SU-DHL-6 (cell line): ENCODE measurements around the gene HLA-DQA2.

ENCODE experiments used
- H2AFZ ChIP-seq: fragments of 200-600 bp; sonication (generic); 2 replicates; pipeline ENCODE4 v1.6.1; 2014; ENCODE audit warnings: low read depth, mild to moderate bottlenecking, moderate library complexity, mixed read lengths, antibody characterized with exemption, low read length; ENCODE audit not compliant: severe bottlenecking
- H3F3A ChIP-seq: fragments of 200-600 bp; shearing (Covaris generic); 2 replicates; pipeline ENCODE4 v1.6.0; 2016; ENCODE audit warnings: antibody characterized with exemption, mild to moderate bottlenecking; ENCODE audit not compliant: insufficient read depth
- H3K27ac ChIP-seq: fragments of 200-600 bp; sonication (generic); 2 replicates; pipeline ENCODE4 v1.5.1; 2016; ENCODE audit warnings: low read depth, mild to moderate bottlenecking, low read length, moderate library complexity, mixed read lengths
- H3K27me3 ChIP-seq: fragments of 200-600 bp; sonication (generic), shearing (Covaris generic); 2 replicates; pipeline ENCODE4 v1.6.0; 2014; ENCODE audit warnings: mild to moderate bottlenecking, low read length
- H3K36me3 ChIP-seq: fragments of 200-600 bp; sonication (generic); 2 replicates; pipeline ENCODE4 v1.6.1; 2014; ENCODE audit warnings: mild to moderate bottlenecking, low read length, mixed read lengths
- H3K4me2 ChIP-seq: fragments of 300-600, 200-600 bp; shearing (Covaris generic), sonication (generic); 2 replicates; pipeline ENCODE4 v1.6.0; 2014; ENCODE audit warnings: low read length, low read depth, mild to moderate bottlenecking; ENCODE audit not compliant: poor library complexity, severe bottlenecking
- H3K4me3 ChIP-seq: fragments of 200-600 bp; sonication (generic); 2 replicates; pipeline ENCODE4 v1.5.1; 2014; ENCODE audit warnings: antibody characterized with exemption, low read length, mild to moderate bottlenecking, mixed read lengths; ENCODE audit not compliant: insufficient read depth, poor library complexity, severe bottlenecking
- H3K79me2 ChIP-seq: fragments of 200-600 bp; sonication (generic); 2 replicates; pipeline ENCODE4 v1.6.1; 2014; ENCODE audit warnings: mild to moderate bottlenecking, low read length, moderate library complexity; ENCODE audit not compliant: insufficient read depth
- H3K9ac ChIP-seq: fragments of 200-600 bp; sonication (generic); 2 replicates; pipeline ENCODE4 v1.7.0; 2014; ENCODE audit warnings: mild to moderate bottlenecking, low read length
- H3K9me2 ChIP-seq: fragments of 200-600 bp; sonication (generic); replicated peaks from 2 replicates; pipeline ENCODE4 v1.6.1; 2014; ENCODE audit warnings: low read length; ENCODE audit not compliant: insufficient read depth
- H3K9me3 ChIP-seq: fragments of 200-600 bp; sonication (generic); 2 replicates; pipeline ENCODE4 v1.6.1; 2014; ENCODE audit warnings: low read length, mixed read lengths; ENCODE audit not compliant: insufficient read depth
- H4K20me1 ChIP-seq: fragments of 200-600 bp; sonication (generic); 2 replicates; pipeline ENCODE4 v1.6.1; 2014; ENCODE audit warnings: low read depth, mild to moderate bottlenecking, antibody characterized with exemption, low read length, moderate library complexity, mixed read lengths
- CTCF ChIP-seq: fragments of 200-600 bp; sonication (generic); IDR thresholded peaks from one replicate; pipeline ENCODE4 v1.5.1; 2017; ENCODE audit warnings: antibody characterized with exemption, mild to moderate bottlenecking, low read length, moderate library complexity; ENCODE audit not compliant: insufficient read depth, poor library complexity, severe bottlenecking
- EZH2phosphoT487 ChIP-seq: fragments of 200-600 bp; sonication (generic), shearing (Covaris generic); conservative IDR thresholded peaks from 2 replicates; pipeline ENCODE4 v1.6.1; 2018; ENCODE audit warnings: mild to moderate bottlenecking, antibody characterized with exemption, low read length, moderate library complexity, mixed read lengths

Gene HLA-DQA2

GRCh38 chr6:32713241-32713640, 27.9 kb upstream of the HLA-DQA2 start:
- Histone ChIP-seq H2AFZ (no peak overlapping the region), H3K4me3 (no peak overlapping the region), H3K4me2 (no peak overlapping the region), H3K27me3 (no peaks in the 10 kb centered on the region), H3K9me2 (no peaks in the 10 kb centered on the region), H4K20me1 (no peaks in the 10 kb centered on the region), H3K27ac (no peak overlapping the region), H3K9ac (no peak overlapping the region), H3K9me3 (no peaks in the 10 kb centered on the region), H3K79me2 (no peaks in the 10 kb centered on the region), H3K36me3 (no peaks in the 10 kb centered on the region), H3F3A (no peaks in the 10 kb centered on the region)
- TF ChIP-seq CTCF (no peak), EZH2phosphoT487 (no peak)

- no peaks in the 10 kb centered on the region for H3K9me3 ChIP-seq
- H3K79me2 ChIP-seq: no peaks in the 10 kb centered on the region
- no peak overlapping the region for H2AFZ ChIP-seq
- H3K27me3 ChIP-seq: no peaks in the 10 kb centered on the region
- no peak overlapping the region for H3K4me2 ChIP-seq
- H3K9me2 ChIP-seq: no peaks in the 10 kb centered on the region
- no peak overlapping the region for H3K27ac ChIP-seq
- no peak overlapping the region for H3K9ac ChIP-seq
- H4K20me1 ChIP-seq: no peaks in the 10 kb centered on the region
- no peak overlapping the region for H3K4me3 ChIP-seq
- TF ChIP-seq EZH2phosphoT487 (no peak), CTCF (peak; percentile 17)
- H3F3A ChIP-seq: no peaks in the 10 kb centered on the region
- no peaks in the 10 kb centered on the region for H3K36me3 ChIP-seq
Measured at GRCh38 chr6:32716396-32716795, 24.8 kb upstream of the HLA-DQA2 start.

GRCh38 chr6:32718879-32719278, 22.3 kb upstream of the HLA-DQA2 start:
- Histone ChIP-seq H3K9me2 (no peaks in the 10 kb centered on the region), H3K4me3 (no peak overlapping the region), H2AFZ (no peak overlapping the region), H3K9me3 (no peaks in the 10 kb centered on the region), H3F3A (no peaks in the 10 kb centered on the region), H3K36me3 (no peaks in the 10 kb centered on the region), H3K4me2 (no peak overlapping the region), H3K27me3 (no peaks in the 10 kb centered on the region), H3K27ac (no peak overlapping the region), H3K9ac (no peak overlapping the region), H3K79me2 (no peaks in the 10 kb centered on the region), H4K20me1 (no peaks in the 10 kb centered on the region)
- no peak for TF ChIP-seq CTCF
- no peak for TF ChIP-seq EZH2phosphoT487
